H1 (cell line): ENCODE measurements around the gene ADGRA3.

Source experiments
- MAFK ChIP-seq: IDR thresholded peaks from 2 replicates; pipeline ENCODE4 v1.6.1; 2012; ENCODE audit warnings: low read depth, mild to moderate bottlenecking, improper control_type of control experiment, low read length
- POLR2AphosphoS5 ChIP-seq: IDR thresholded peaks from 2 replicates; pipeline ENCODE4 v1.6.1; 2011; ENCODE audit warnings: low read depth, low read length
- SIN3A ChIP-seq, 2 experiments: IDR thresholded peaks in 1 of 2; conservative IDR thresholded peaks in 1 of 2; 2 replicates each; pipeline ENCODE4 v1.6.1; 2011 to 2012; ENCODE audit warnings: low read length in 2 of 2, improper control_type of control experiment in 1 of 2, low read depth in 1 of 2, mild to moderate bottlenecking in 1 of 2
- SP1 ChIP-seq: IDR thresholded peaks from 2 replicates; pipeline ENCODE4 v1.6.1; 2011; ENCODE audit warnings: low read depth, low read length
- TF ChIP-seq, protein P1 (sequence below), 3 experiments: IDR thresholded peaks; 1 replicate in 2 of 3; 2 replicates in 1 of 3; pipeline versions ENCODE4 v1.5.1 to v1.6.1; 2011; ENCODE audit warnings: low read length in 3 of 3, mild to moderate bottlenecking in 3 of 3, inconsistent platforms in 2 of 3, low read depth in 1 of 3, moderate library complexity in 1 of 3; ENCODE audit not compliant: insufficient read depth in 1 of 3; ENCODE audit errors: control extremely low read depth in 1 of 3

DNA sequence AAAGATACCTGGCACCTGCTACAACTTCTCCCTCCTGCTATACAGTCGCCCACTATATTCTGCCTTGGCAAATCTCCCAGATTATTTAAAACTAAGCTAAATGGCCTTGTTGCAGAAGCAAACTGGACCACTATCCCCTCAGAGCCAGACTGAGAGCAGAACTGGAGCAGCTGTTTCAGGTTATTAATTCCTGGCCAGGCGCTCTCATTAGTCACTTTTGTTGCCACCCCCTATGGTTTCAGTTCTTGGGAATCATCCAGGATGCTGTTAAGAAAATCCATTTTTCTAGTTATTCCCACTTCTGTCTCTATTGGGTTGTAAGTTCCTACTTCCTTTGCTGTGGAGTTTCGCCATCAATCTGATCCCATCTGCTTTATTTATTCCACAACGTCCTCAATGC lies 30.1 kb downstream of the ADGRA3 start:
- TF ChIP-seq MAFK (no peak), SP1 (no peak), POLR2AphosphoS5 (no peak), SIN3A (conservative IDR thresholded peaks at IDR 0.05 in 1 of 2, IDR thresholded peaks at IDR 0.05 in 1 of 2; ENCODE audit: low read depth in 1 of 2, low read length in 2 of 2) (no peak)
- TF ChIP-seq, protein P1, sequence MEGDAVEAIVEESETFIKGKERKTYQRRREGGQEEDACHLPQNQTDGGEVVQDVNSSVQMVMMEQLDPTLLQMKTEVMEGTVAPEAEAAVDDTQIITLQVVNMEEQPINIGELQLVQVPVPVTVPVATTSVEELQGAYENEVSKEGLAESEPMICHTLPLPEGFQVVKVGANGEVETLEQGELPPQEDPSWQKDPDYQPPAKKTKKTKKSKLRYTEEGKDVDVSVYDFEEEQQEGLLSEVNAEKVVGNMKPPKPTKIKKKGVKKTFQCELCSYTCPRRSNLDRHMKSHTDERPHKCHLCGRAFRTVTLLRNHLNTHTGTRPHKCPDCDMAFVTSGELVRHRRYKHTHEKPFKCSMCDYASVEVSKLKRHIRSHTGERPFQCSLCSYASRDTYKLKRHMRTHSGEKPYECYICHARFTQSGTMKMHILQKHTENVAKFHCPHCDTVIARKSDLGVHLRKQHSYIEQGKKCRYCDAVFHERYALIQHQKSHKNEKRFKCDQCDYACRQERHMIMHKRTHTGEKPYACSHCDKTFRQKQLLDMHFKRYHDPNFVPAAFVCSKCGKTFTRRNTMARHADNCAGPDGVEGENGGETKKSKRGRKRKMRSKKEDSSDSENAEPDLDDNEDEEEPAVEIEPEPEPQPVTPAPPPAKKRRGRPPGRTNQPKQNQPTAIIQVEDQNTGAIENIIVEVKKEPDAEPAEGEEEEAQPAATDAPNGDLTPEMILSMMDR (IDR thresholded peaks at IDR 0.05; ENCODE audit: control extremely low read depth in 1 of 3, insufficient read depth in 1 of 3, low read depth in 1 of 3, low read length in 3 of 3) = no peak
